HG02642 (cell line): ENCODE measurements around the gene PTPRK.

Experiments used
- ATAC-seq: cut with Tn5 transposase; IDR thresholded peaks from one replicate; pipeline ENCODE4 v1.9.1; 2021; ENCODE audit warnings: mild to moderate bottlenecking; ENCODE audit not compliant: unreplicated experiment, poor library complexity

Gene PTPRK

GRCh38 chr6:128259730-128260685 is 260.4 kb downstream of the PTPRK start:
- ATAC-seq: peak; percentile 53

GRCh38 chr6:128259029-128259724 is 261.2 kb downstream of the PTPRK start:
- ATAC-seq: peak; percentile 90

- ATAC-seq: no peak
Measured at GRCh38 chr6:128256095-128256494, 264.3 kb downstream of the PTPRK start.

GRCh38 chr6:128252341-128253176 is 267.8 kb downstream of the PTPRK start:
- ATAC-seq: no peak

GRCh38 chr6:128251445-128252340 is 268.7 kb downstream of the PTPRK start:
- ATAC-seq: no peak

- no peak for ATAC-seq
Measured at GRCh38 chr6:128250370-128251070, 269.9 kb downstream of the PTPRK start.

GRCh38 chr6:128249429-128249828 is 271.0 kb downstream of the PTPRK start:
- ATAC-seq: no peak

GRCh38 chr6:128246472-128247260 is 273.7 kb downstream of the PTPRK start:
- no peak for ATAC-seq

- no peak for ATAC-seq
Measured at GRCh38 chr6:128244751-128245405, 275.5 kb downstream of the PTPRK start.

GRCh38 chr6:128242765-128243403 is 277.5 kb downstream of the PTPRK start:
- ATAC-seq: no peak

GRCh38 chr6:128241216-128241615 is 279.2 kb downstream of the PTPRK start:
- ATAC-seq: peak; percentile 61

GRCh38 chr6:128240024-128240428 is 280.4 kb downstream of the PTPRK start:
- ATAC-seq: peak; percentile 59

- ATAC-seq: no peak
Measured at GRCh38 chr6:128239146-128239545, 281.3 kb downstream of the PTPRK start.

GRCh38 chr6:128238225-128238624 is 282.2 kb downstream of the PTPRK start:
- ATAC-seq: no peak

GRCh38 chr6:128235556-128235955 is 284.8 kb downstream of the PTPRK start:
- no peak for ATAC-seq

GRCh38 chr6:128233531-128233930 is 286.9 kb downstream of the PTPRK start:
- ATAC-seq: no peak
